Activated T-cell treated with anti-CD3 and anti-CD28 coated beads, Interleukin-2, amount 50 U/mL, for 72 hours (primary cell): Measurements from ENCODE around the gene SPAST. TPM values are rescaled to one million over a fixed set of nuclear protein-coding genes. Genes with fewer than 3 reads are reported as not detected.

Source experiments
- total RNA-seq, 2 donors: library from RNA; stranded (reverse); gene quantifications; one replicate each; pipeline ENCODE4 v1.2.3, GENCODE V29; 2022

SPAST gene
- total RNA-seq, 2 donors from 2014 or later = 24.8 to 28.6 TPM

Other genes starting within 250 kb of the SPAST start
- gene MEMO1, start 52.5 kb upstream of the SPAST start, total RNA-seq = 10 to 100 TPM; 45.9 to 47.7 TPM
- 10 to 100 TPM; 59.1 to 70.9 TPM for gene DPY30, start 23.8 kb upstream of the SPAST start, total RNA-seq
- gene SLC30A6, start 102.3 kb downstream of the SPAST start, total RNA-seq = 10 to 100 TPM; 18.6 to 21.5 TPM
- gene NLRC4, start 201.3 kb downstream of the SPAST start, total RNA-seq = under 1 TPM; 0.55 to 0.58 TPM
- gene YIPF4, start 214.3 kb downstream of the SPAST start, total RNA-seq = 10 to 100 TPM; 48.7 to 57.7 TPM